22Rv1 (cell line): ENCODE data around the gene TBC1D2B.
"Not testable (repeated sequence)": the region's sequence is repeated elsewhere in the genome, so short reads cannot be mapped to it uniquely, and the experiment has no call there.

Source experiments
- H3K27ac ChIP-seq: fragments of 450-650 bp; 2 replicates; pipeline ENCODE4 v1.5.1; 2017
- CTCF ChIP-seq: fragments of 450-650 bp; IDR thresholded peaks from 2 replicates; pipeline ENCODE4 v1.5.1; 2017; ENCODE audit warnings: mild to moderate bottlenecking
- ZFX ChIP-seq: fragments of 450-650 bp; IDR thresholded peaks from 2 replicates; pipeline ENCODE4 v1.6.1; 2017; ENCODE audit warnings: antibody characterized with exemption, borderline replicate concordance

The TBC1D2B gene

GRCh38 chr15:77998592-77998991 is 78.9 kb downstream of the TBC1D2B start:
- TF ChIP-seq ZFX (no peak), CTCF (no peak)
- no peak overlapping the region for H3K27ac ChIP-seq

- H3K27ac ChIP-seq, result not testable (repeated sequence)
These were observed 79.6 kb downstream of the TBC1D2B start for GRCh38 chr15:77997761-77998554.

- H3K27ac ChIP-seq, result not testable (repeated sequence)
These were observed 80.3 kb downstream of the TBC1D2B start for GRCh38 chr15:77997221-77997620.

- not testable (repeated sequence) for H3K27ac ChIP-seq
These were observed 80.8 kb downstream of the TBC1D2B start for GRCh38 chr15:77996713-77997171.

GRCh38 chr15:77996226-77996625 is 81.3 kb downstream of the TBC1D2B start:
- not testable (repeated sequence) for H3K27ac ChIP-seq

GRCh38 chr15:77995537-77995918 is 82.0 kb downstream of the TBC1D2B start:
- not testable (repeated sequence) for H3K27ac ChIP-seq

GRCh38 chr15:77994893-77995536 is 82.5 kb downstream of the TBC1D2B start:
- H3K27ac ChIP-seq, result not testable (repeated sequence)

- not testable (repeated sequence) for H3K27ac ChIP-seq
These were observed 83.4 kb downstream of the TBC1D2B start for GRCh38 chr15:77993970-77994693.

- no peak for TF ChIP-seq CTCF
- no peak for TF ChIP-seq ZFX
- H3K27ac ChIP-seq, result no peak overlapping the region
These were observed 84.1 kb downstream of the TBC1D2B start for GRCh38 chr15:77993374-77993911.

GRCh38 chr15:77992356-77993222 is 84.9 kb downstream of the TBC1D2B start:
- TF ChIP-seq CTCF (no peak), ZFX (no peak)
- no peak overlapping the region for H3K27ac ChIP-seq

- not testable (repeated sequence) for H3K27ac ChIP-seq
These were observed 85.8 kb downstream of the TBC1D2B start for GRCh38 chr15:77991658-77992201.
